Fibroblast of mammary gland (primary cell): ENCODE data around the gene GPD2.

ENCODE experiments used
- DNase-seq: peaks from one replicate; pipeline ENCODE4 v3.0.0-alpha.2; 2010; ENCODE audit warnings: low read depth
- H3K4me3 ChIP-seq: 2 replicates; pipeline ENCODE4 v1.5.1; 2011; ENCODE audit warnings: low read depth, mild to moderate bottlenecking, low read length, moderate library complexity; ENCODE audit not compliant: control insufficient read depth
- TF ChIP-seq, protein P1 (sequence below): conservative IDR thresholded peaks from 2 replicates; pipeline ENCODE4 v1.5.1; 2011; ENCODE audit warnings: low read depth, low read length, inconsistent platforms; ENCODE audit not compliant: control insufficient read depth, insufficient read depth

The GPD2 gene

GRCh38 chr2:156399950-156400705 is 36.1 kb upstream of the GPD2 start:
- H3K4me3 ChIP-seq, result peak overlapping the region; percentile 74
- DNase-seq, result peak; percentile 77
- TF ChIP-seq, protein P1, sequence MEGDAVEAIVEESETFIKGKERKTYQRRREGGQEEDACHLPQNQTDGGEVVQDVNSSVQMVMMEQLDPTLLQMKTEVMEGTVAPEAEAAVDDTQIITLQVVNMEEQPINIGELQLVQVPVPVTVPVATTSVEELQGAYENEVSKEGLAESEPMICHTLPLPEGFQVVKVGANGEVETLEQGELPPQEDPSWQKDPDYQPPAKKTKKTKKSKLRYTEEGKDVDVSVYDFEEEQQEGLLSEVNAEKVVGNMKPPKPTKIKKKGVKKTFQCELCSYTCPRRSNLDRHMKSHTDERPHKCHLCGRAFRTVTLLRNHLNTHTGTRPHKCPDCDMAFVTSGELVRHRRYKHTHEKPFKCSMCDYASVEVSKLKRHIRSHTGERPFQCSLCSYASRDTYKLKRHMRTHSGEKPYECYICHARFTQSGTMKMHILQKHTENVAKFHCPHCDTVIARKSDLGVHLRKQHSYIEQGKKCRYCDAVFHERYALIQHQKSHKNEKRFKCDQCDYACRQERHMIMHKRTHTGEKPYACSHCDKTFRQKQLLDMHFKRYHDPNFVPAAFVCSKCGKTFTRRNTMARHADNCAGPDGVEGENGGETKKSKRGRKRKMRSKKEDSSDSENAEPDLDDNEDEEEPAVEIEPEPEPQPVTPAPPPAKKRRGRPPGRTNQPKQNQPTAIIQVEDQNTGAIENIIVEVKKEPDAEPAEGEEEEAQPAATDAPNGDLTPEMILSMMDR, result no peak

DNA sequence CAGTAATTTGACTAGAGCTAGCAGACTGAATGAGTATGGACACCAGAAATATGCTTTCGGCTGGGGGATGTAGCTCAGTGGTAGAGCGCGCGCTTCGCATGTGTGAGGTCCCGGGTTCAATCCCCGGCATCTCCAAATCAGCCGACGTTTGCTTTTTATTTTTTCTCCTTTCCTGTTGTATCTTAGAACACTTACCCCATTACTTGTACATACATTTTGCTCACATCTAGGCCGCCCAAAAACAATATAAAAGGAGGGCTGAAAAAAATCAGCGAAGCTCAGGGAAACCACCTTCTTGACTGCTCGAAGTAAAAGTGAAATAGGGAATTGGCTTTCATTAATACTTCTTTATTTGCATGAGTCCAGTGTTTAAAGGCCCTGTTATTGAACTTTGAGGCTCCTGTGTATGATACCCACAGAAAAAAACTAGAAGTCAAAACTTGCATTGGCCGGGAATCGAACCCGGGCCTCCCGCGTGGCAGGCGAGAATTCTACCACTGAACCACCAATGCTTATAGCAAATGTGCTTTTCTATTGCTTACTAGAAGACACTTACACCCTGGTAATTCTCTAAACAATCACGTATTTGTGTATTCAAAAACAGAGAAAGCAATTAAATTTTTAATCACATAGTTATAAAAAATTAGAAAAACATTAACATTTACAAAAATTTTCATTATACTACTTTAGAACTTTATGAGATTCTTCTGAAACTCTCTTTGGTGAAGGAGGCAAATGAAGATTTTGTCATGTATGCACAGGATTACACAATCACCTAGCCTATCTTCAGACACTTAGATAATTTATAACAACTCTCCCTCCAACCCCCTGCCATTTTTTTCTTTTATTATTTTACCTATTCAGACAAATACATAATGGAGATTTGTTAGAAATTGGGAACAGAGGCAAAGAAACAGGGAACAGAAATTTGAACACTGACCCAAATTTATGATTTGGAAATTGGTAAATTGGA is 35.2 kb upstream of the GPD2 start:
- peak; percentile 85 for DNase-seq
- TF ChIP-seq, protein P1, result no peak
- peak overlapping the region; percentile 74 for H3K4me3 ChIP-seq

DNA sequence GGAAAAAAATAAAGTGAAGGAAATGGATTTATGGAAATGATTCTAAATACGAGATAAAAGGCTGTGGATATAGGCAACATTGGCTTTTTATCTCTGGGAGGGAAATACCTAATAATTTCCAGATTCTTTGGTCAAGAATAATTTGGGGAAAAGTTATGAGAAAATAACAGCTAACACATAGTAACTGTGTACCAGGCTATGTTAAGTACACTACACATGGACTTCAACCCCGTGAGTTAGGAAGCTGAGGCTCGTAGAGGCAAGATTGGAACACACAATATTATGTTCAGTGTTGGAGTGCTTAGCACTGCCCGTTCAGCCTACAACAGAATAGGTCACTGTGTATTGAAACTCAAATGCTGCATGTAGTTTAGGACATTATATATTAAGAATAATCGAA is 34.3 kb upstream of the GPD2 start:
- H3K4me3 ChIP-seq, result no peak overlapping the region
- TF ChIP-seq, protein P1, result no peak
- no peak for DNase-seq

GRCh38 chr2:156405586-156405985 is 30.6 kb upstream of the GPD2 start:
- TF ChIP-seq, protein P1, result no peak
- no peak overlapping the region for H3K4me3 ChIP-seq
- peak; percentile 62 for DNase-seq

DNA sequence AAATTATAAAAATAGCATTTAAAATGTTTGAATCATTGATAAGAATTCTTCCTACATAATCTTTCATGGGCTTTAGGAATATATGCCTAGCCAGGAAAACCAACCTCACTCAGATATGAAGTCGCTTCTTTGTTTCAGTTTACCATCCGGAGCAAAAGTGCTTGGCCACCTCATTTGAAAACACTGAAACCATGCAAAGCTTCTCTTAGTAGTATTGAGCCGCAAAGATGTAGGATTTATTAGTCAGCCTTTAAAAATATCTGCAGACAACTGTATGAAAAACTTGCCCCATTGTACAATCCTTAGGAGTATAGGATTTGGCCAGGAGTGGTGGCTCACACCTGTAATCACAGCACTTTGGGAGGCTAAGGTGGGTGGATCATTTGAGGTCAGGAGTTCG is 24.3 kb upstream of the GPD2 start:
- H3K4me3 ChIP-seq, result no peak overlapping the region
- TF ChIP-seq, protein P1, result no peak
- DNase-seq, result no peak

DNA sequence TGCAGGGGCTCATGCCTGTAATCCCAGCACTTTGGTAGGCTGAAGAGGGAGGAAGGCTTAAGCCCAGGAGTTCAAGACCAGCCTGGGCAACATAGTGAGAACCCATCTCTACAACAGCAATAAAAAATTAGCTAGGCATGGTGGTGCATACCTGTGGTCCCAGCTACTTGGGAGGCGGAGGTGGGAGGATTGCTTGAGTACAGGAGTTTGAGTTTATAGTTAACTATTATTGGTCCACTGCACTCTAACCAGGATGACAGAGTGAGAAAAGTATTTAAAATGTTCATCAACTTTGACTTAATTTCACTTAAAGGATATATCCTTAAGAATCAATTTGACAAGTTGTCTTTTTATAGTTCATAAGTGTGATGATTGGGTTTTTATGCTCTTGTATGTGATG is 14.3 kb upstream of the GPD2 start:
- DNase-seq, result no peak
- no peak overlapping the region for H3K4me3 ChIP-seq
- TF ChIP-seq, protein P1, result no peak
